ENCODE measurements around the gene MYO7B. TPM values are rescaled to one million over a fixed set of nuclear protein-coding genes. Genes with fewer than 3 reads are reported as not detected.

MYO7B gene
- total and polyA plus RNA-seq, 2 experiments from 2014 or later = 17.6 to 20.1 TPM

GRCh38 chr2:127562936-127563335 is 27.5 kb downstream of the MYO7B start:
- Histone ChIP-seq H3K36me3 (replicated peaks; ENCODE audit: insufficient read depth, low read depth) (no peaks in the 10 kb centered on the region), H3K27me3 (no peaks in the 10 kb centered on the region), H3K79me2 (no peaks in the 10 kb centered on the region), H3K9me3 (ENCODE audit: low read depth) (no peaks in the 10 kb centered on the region), H3K9me2 (replicated peaks; ENCODE audit: insufficient read depth) (no peaks in the 10 kb centered on the region), H4K20me1 (ENCODE audit: insufficient read depth, poor library complexity, severe bottlenecking) (no peaks in the 10 kb centered on the region), H3K4me3 (no peak overlapping the region), H3K27ac (no peak overlapping the region), H3K4me1 (ENCODE audit: insufficient read depth) (no peaks in the 10 kb centered on the region), H3K4me2 (no peak overlapping the region), H2AFZ (no peak overlapping the region)
- WGBS (ENCODE audit: low lambda C conversion rate, missing lambda C conversion rate) = 95% methylated on average over 2 of the region's 2 CpGs
- no peak for DNase-seq (ENCODE audit: low spot score)
- TF ChIP-seq EZH2phosphoT487 (IDR thresholded peaks at IDR 0.05; ENCODE audit: low read depth, severe bottlenecking, unreplicated experiment) = no peak
- no peak for TF ChIP-seq EZH2 (IDR thresholded peaks at IDR 0.05; ENCODE audit: borderline replicate concordance)
- TF ChIP-seq CTCF (IDR thresholded peaks at IDR 0.05; ENCODE audit: poor library complexity) = no peak

- DNase-seq (ENCODE audit: low spot score) = no peak
- H3K9me3 ChIP-seq (ENCODE audit: low read depth) = no peaks in the 10 kb centered on the region
- no peak overlapping the region for H3K27ac ChIP-seq
These were observed 28.3 kb downstream of the MYO7B start for GRCh38 chr2:127563458-127564428.

GRCh38 chr2:127564429-127565260 is 29.2 kb downstream of the MYO7B start:
- Histone ChIP-seq H3K27me3 (no peaks in the 10 kb centered on the region), H4K20me1 (ENCODE audit: insufficient read depth, poor library complexity, severe bottlenecking) (no peaks in the 10 kb centered on the region), H3K9me2 (replicated peaks; ENCODE audit: insufficient read depth) (no peaks in the 10 kb centered on the region), H3K4me1 (ENCODE audit: insufficient read depth) (no peaks in the 10 kb centered on the region), H3K79me2 (no peaks in the 10 kb centered on the region), H3K36me3 (replicated peaks; ENCODE audit: insufficient read depth, low read depth) (no peaks in the 10 kb centered on the region), H2AFZ (no peak overlapping the region), H3K27ac (no peak overlapping the region), H3K4me3 (no peak overlapping the region), H3K9me3 (ENCODE audit: low read depth) (no peaks in the 10 kb centered on the region), H3K4me2 (no peak overlapping the region)
- TF ChIP-seq EZH2phosphoT487 (IDR thresholded peaks at IDR 0.05; ENCODE audit: low read depth, severe bottlenecking, unreplicated experiment) = no peak
- TF ChIP-seq CTCF (IDR thresholded peaks at IDR 0.05; ENCODE audit: poor library complexity) = no peak
- no peak for TF ChIP-seq EZH2 (IDR thresholded peaks at IDR 0.05; ENCODE audit: borderline replicate concordance)
- no peak for DNase-seq (ENCODE audit: low spot score)
- 86% methylated on average over 11 of the region's 11 CpGs for WGBS (ENCODE audit: low lambda C conversion rate, missing lambda C conversion rate)

More at GRCh38 chr2:127563458-127564428, 28.3 kb downstream of the MYO7B start:
- no peaks in the 10 kb centered on the region for H3K9me2 ChIP-seq (replicated peaks; ENCODE audit: insufficient read depth)
- H3K4me2 ChIP-seq = no peak overlapping the region
- H2AFZ ChIP-seq = no peak overlapping the region
- no peaks in the 10 kb centered on the region for H3K79me2 ChIP-seq
- no peaks in the 10 kb centered on the region for H3K36me3 ChIP-seq (replicated peaks; ENCODE audit: insufficient read depth, low read depth)
- H3K4me1 ChIP-seq (ENCODE audit: insufficient read depth) = no peaks in the 10 kb centered on the region
- no peaks in the 10 kb centered on the region for H4K20me1 ChIP-seq (ENCODE audit: insufficient read depth, poor library complexity, severe bottlenecking)
- WGBS (ENCODE audit: low lambda C conversion rate, missing lambda C conversion rate) = 80% methylated on average over 14 of the region's 14 CpGs
- no peaks in the 10 kb centered on the region for H3K27me3 ChIP-seq
- TF ChIP-seq EZH2 (IDR thresholded peaks at IDR 0.05; ENCODE audit: borderline replicate concordance) (no peak), EZH2phosphoT487 (IDR thresholded peaks at IDR 0.05; ENCODE audit: low read depth, severe bottlenecking, unreplicated experiment) (no peak), CTCF (IDR thresholded peaks at IDR 0.05; ENCODE audit: poor library complexity) (no peak)
- no peak overlapping the region for H3K4me3 ChIP-seq

Measured in hepatocyte (in vitro differentiated cells).